ENCODE data around the gene TNP1.

TNP1 gene

DNA sequence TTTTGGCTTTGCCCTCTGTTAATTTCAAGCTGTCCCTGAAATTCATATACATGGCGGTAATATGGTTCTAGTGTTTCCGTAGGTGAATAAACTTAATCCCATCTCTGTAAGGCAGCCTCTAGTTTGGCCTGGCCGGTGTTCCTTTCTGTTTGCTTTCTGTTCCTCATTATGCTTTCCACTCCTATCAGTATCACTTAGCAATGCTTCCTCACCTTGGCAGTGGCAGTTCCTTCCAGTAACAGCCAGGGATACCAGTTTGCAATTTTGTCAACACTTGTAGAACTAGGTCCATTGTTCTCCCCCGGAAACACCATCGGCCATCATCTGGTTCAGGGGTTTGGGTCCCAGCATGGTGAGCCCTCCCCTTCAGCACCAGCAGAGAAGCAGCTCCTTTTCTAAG lies 18.2 kb upstream of the TNP1 start (continued):
- TF ChIP-seq, protein P1, sequence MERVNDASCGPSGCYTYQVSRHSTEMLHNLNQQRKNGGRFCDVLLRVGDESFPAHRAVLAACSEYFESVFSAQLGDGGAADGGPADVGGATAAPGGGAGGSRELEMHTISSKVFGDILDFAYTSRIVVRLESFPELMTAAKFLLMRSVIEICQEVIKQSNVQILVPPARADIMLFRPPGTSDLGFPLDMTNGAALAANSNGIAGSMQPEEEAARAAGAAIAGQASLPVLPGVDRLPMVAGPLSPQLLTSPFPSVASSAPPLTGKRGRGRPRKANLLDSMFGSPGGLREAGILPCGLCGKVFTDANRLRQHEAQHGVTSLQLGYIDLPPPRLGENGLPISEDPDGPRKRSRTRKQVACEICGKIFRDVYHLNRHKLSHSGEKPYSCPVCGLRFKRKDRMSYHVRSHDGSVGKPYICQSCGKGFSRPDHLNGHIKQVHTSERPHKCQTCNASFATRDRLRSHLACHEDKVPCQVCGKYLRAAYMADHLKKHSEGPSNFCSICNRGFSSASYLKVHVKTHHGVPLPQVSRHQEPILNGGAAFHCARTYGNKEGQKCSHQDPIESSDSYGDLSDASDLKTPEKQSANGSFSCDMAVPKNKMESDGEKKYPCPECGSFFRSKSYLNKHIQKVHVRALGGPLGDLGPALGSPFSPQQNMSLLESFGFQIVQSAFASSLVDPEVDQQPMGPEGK (CRISPR knock-in tag; IDR thresholded peaks at IDR 0.05; ENCODE audit: borderline replicate concordance), result no peak
- TF ChIP-seq BACH2 (CRISPR knock-in tag; IDR thresholded peaks at IDR 0.05; ENCODE audit: borderline replicate concordance), result no peak
- no peak for TF ChIP-seq ISL1 (CRISPR knock-in tag; IDR thresholded peaks at IDR 0.05)
- TF ChIP-seq RARB (CRISPR knock-in tag; IDR thresholded peaks at IDR 0.05), result no peak
- TF ChIP-seq CSDC2 (CRISPR knock-in tag; IDR thresholded peaks at IDR 0.05), result no peak
- no peak for TF ChIP-seq TCF4 (CRISPR knock-in tag; IDR thresholded peaks at IDR 0.05; ENCODE audit: borderline replicate concordance)
- TF ChIP-seq TOX (CRISPR knock-in tag; IDR thresholded peaks at IDR 0.05; ENCODE audit: borderline replicate concordance), result no peak

DNA sequence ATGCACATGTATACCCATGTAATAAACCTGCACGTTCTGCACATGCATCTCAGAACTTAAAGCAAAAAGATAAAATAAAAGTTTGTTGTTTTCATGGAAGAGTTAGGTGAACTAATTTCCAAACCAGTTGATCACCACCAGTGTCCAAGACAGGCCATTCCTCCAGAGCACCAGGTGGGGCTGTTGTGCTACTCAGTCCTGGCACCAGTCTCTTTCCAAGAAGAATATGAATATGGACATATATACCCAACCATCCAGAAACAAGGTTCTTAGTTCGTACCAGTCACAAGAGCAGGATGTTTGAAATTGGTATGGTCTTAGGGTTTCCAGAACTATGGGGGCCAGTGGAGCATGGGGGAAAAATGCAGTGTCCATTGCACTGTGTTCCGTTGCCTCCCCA lies 17.2 kb upstream of the TNP1 start:
- TF ChIP-seq, protein P2, sequence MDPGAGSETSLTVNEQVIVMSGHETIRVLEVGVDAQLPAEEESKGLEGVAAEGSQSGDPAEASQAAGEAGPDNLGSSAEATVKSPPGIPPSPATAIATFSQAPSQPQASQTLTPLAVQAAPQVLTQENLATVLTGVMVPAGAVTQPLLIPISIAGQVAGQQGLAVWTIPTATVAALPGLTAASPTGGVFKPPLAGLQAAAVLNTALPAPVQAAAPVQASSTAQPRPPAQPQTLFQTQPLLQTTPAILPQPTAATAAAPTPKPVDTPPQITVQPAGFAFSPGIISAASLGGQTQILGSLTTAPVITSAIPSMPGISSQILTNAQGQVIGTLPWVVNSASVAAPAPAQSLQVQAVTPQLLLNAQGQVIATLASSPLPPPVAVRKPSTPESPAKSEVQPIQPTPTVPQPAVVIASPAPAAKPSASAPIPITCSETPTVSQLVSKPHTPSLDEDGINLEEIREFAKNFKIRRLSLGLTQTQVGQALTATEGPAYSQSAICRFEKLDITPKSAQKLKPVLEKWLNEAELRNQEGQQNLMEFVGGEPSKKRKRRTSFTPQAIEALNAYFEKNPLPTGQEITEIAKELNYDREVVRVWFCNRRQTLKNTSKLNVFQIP (CRISPR knock-in tag; IDR thresholded peaks at IDR 0.05; ENCODE audit: borderline replicate concordance, low read depth), result no peak
- no peak for TF ChIP-seq CSDC2 (CRISPR knock-in tag; IDR thresholded peaks at IDR 0.05)
- TF ChIP-seq ZC3H10 (CRISPR knock-in tag; IDR thresholded peaks at IDR 0.05), result no peak
- no peak for TF ChIP-seq TOX (CRISPR knock-in tag; IDR thresholded peaks at IDR 0.05; ENCODE audit: borderline replicate concordance)
- no peak for TF ChIP-seq ZFP30 (CRISPR knock-in tag; IDR thresholded peaks at IDR 0.05)
- TF ChIP-seq ESRRG (CRISPR knock-in tag; IDR thresholded peaks at IDR 0.05), result no peak
- no peak for TF ChIP-seq RARB (CRISPR knock-in tag; IDR thresholded peaks at IDR 0.05)
- TF ChIP-seq, protein P3, sequence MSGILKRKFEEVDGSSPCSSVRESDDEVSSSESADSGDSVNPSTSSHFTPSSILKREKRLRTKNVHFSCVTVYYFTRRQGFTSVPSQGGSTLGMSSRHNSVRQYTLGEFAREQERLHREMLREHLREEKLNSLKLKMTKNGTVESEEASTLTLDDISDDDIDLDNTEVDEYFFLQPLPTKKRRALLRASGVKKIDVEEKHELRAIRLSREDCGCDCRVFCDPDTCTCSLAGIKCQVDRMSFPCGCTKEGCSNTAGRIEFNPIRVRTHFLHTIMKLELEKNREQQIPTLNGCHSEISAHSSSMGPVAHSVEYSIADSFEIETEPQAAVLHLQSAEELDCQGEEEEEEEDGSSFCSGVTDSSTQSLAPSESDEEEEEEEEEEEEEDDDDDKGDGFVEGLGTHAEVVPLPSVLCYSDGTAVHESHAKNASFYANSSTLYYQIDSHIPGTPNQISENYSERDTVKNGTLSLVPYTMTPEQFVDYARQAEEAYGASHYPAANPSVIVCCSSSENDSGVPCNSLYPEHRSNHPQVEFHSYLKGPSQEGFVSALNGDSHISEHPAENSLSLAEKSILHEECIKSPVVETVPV (CRISPR knock-in tag; IDR thresholded peaks at IDR 0.05), result no peak
- TF ChIP-seq, protein P1 (CRISPR knock-in tag; IDR thresholded peaks at IDR 0.05; ENCODE audit: borderline replicate concordance), result no peak
- TF ChIP-seq ARNTL (CRISPR knock-in tag; IDR thresholded peaks at IDR 0.05; ENCODE audit: borderline replicate concordance, low read depth), result no peak
- TF ChIP-seq SNAI2 (CRISPR knock-in tag; IDR thresholded peaks at IDR 0.05), result no peak
- no peak for TF ChIP-seq ISL1 (CRISPR knock-in tag; IDR thresholded peaks at IDR 0.05)
- no peak for TF ChIP-seq GLIS3 (CRISPR knock-in tag; IDR thresholded peaks at IDR 0.05)
- TF ChIP-seq PPARA (CRISPR knock-in tag; IDR thresholded peaks at IDR 0.05; ENCODE audit: borderline replicate concordance), result no peak
- no peak for TF ChIP-seq OSR1 (CRISPR knock-in tag; IDR thresholded peaks at IDR 0.05)
- TF ChIP-seq ZNF565 (CRISPR knock-in tag; conservative IDR thresholded peaks at IDR 0.05; ENCODE audit: low read depth), result no peak
- ATAC-seq, result no peak

DNA sequence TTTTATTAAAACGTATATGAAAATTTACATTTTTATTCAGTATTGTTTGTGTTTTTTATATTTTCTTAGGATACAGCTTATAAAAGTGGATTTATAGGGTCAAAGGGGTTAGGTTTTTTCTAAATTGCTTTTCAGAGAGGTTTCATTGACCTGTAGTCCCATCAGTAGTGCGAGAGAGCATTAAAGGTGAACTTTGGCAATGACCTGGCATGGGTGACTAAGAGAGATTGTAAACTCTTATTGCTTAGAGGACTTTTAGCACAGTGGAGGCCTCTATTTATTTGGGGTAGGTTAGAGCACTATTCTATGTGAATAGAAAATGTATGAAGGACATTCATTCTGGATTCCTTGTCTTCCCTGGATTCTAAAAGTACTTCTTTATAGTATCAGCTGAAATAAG lies 16.0 kb upstream of the TNP1 start:
- ATAC-seq, result no peak
- TF ChIP-seq PPARA (CRISPR knock-in tag; IDR thresholded peaks at IDR 0.05; ENCODE audit: borderline replicate concordance) (no peak), RARB (CRISPR knock-in tag; IDR thresholded peaks at IDR 0.05) (no peak), ARNTL (CRISPR knock-in tag; IDR thresholded peaks at IDR 0.05; ENCODE audit: borderline replicate concordance, low read depth) (no peak)
- TF ChIP-seq, protein P3 (CRISPR knock-in tag; IDR thresholded peaks at IDR 0.05), result no peak

DNA sequence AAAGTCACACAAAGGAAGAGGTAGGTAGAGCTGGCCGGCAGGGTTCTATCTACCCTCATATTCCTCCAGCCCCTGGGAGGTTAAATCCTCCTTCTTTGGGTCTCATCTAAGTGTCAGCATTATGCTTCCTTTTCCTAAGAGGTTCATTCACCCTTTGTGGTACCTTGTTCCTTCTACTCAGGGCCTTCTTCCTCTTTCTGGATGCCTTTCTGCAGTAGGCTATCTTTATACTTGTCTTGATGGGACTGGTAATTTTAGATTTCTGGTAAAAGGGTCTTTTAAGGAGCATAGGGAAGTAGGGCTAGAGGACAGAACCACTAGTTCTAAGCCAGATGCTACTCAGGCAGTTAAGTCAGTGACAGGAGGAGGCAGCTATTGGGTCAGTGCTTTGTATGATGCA lies 13.7 kb upstream of the TNP1 start:
- no peak for ATAC-seq
- TF ChIP-seq, protein P3 (CRISPR knock-in tag; IDR thresholded peaks at IDR 0.05), result no peak
- TF ChIP-seq, protein P1 (CRISPR knock-in tag; IDR thresholded peaks at IDR 0.05; ENCODE audit: borderline replicate concordance), result no peak
- TF ChIP-seq SNAI2 (CRISPR knock-in tag; IDR thresholded peaks at IDR 0.05) (no peak), ZNF565 (CRISPR knock-in tag; conservative IDR thresholded peaks at IDR 0.05; ENCODE audit: low read depth) (no peak), ISL1 (CRISPR knock-in tag; IDR thresholded peaks at IDR 0.05) (no peak), TCF4 (CRISPR knock-in tag; IDR thresholded peaks at IDR 0.05; ENCODE audit: borderline replicate concordance) (no peak)
- TF ChIP-seq, protein P4, sequence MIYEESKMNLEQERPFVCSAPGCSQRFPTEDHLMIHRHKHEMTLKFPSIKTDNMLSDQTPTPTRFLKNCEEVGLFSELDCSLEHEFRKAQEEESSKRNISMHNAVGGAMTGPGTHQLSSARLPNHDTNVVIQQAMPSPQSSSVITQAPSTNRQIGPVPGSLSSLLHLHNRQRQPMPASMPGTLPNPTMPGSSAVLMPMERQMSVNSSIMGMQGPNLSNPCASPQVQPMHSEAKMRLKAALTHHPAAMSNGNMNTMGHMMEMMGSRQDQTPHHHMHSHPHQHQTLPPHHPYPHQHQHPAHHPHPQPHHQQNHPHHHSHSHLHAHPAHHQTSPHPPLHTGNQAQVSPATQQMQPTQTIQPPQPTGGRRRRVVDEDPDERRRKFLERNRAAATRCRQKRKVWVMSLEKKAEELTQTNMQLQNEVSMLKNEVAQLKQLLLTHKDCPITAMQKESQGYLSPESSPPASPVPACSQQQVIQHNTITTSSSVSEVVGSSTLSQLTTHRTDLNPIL (CRISPR knock-in tag; IDR thresholded peaks at IDR 0.05; ENCODE audit: low read depth), result no peak

Measured in SK-N-SH treated with all-trans-retinoic acid at 6 μM for 48 hours (cell line).